ENCODE results near the gene NLGN4X. TPM values are rescaled to one million over a fixed set of nuclear protein-coding genes. Genes with fewer than 3 reads are reported as not detected.

NLGN4X gene
- total RNA-seq, 1 donor from 2014 or later, result 45.0 TPM

DNA sequence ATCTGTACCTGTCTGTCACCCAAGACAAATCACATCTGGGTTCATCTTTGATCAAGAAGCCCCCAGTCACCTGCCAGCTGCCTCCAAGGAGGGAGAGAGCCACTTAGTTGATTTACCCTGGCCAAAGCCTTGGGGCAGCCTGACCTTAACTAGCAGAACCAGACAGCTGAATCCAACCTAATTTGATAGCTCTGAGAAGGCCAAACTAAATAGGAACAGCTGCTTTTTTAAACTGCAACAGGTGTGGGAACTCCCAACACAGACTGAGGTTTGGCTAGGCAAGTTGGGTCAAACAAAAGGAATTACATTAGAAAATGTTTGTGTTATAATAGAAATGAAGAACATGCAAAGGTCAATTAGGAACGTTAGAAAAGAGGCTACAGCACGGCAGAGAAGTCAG, 375.7 kb downstream of the NLGN4X start:
- H3K4me1 Mint-ChIP-seq (ENCODE audit: low read depth), result no peaks in the 10 kb centered on the region
- H3K27ac Mint-ChIP-seq, result no peak overlapping the region
- no peaks in the 10 kb centered on the region for H3K9me3 Mint-ChIP-seq (ENCODE audit: low read depth)
- DNase-seq (ENCODE audit: low spot score, unreplicated experiment), result no peak
- no peaks in the 10 kb centered on the region for H3K36me3 Mint-ChIP-seq (ENCODE audit: insufficient read depth)
- H3K27me3 Mint-ChIP-seq, result no peaks in the 10 kb centered on the region
- TF ChIP-seq CTCF (IDR thresholded peaks at IDR 0.05; ENCODE audit: unreplicated experiment), result no peak
- no peak overlapping the region for H3K4me3 Mint-ChIP-seq (ENCODE audit: low read depth)

DNA sequence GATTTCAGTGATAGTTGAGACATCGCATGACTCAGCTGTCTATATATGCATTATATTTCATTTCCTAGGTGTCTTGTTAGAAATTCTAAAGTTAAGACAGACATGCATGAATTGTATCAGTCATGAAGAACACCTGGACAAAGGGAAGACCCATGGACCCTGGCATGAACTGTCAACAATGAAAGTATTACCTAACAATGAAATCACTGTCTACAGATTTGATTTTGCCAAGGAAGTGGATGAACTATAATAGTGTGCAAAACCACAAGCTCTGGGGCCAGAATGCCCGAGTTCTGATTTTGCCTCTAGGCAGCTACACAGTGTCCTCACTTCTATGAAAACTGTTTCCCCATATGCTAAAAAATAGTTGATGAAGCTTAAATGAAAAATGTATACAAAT, 386.1 kb downstream of the NLGN4X start:
- H3K27me3 Mint-ChIP-seq, result no peaks in the 10 kb centered on the region
- DNase-seq (ENCODE audit: low spot score, unreplicated experiment), result no peak
- no peaks in the 10 kb centered on the region for H3K4me1 Mint-ChIP-seq (ENCODE audit: low read depth)
- H3K27ac Mint-ChIP-seq, result no peak overlapping the region
- no peak overlapping the region for H3K4me3 Mint-ChIP-seq (ENCODE audit: low read depth)
- no peaks in the 10 kb centered on the region for H3K36me3 Mint-ChIP-seq (ENCODE audit: insufficient read depth)
- no peak for TF ChIP-seq CTCF (IDR thresholded peaks at IDR 0.05; ENCODE audit: unreplicated experiment)
- H3K9me3 Mint-ChIP-seq (ENCODE audit: low read depth), result no peaks in the 10 kb centered on the region

All from progenitor cell of endocrine pancreas (in vitro differentiated cells).